ENCODE measurements around the gene EXO1. TPM values are rescaled to one million over a fixed set of nuclear protein-coding genes. Genes with fewer than 3 reads are reported as not detected.
"Not testable (repeated sequence)": the region's sequence is repeated elsewhere in the genome, so short reads cannot be mapped to it uniquely, and the experiment has no call there.

Gene EXO1
- total and polyA plus RNA-seq, 2 experiments from 2014 or later, result 3.4 to 3.5 TPM

DNA sequence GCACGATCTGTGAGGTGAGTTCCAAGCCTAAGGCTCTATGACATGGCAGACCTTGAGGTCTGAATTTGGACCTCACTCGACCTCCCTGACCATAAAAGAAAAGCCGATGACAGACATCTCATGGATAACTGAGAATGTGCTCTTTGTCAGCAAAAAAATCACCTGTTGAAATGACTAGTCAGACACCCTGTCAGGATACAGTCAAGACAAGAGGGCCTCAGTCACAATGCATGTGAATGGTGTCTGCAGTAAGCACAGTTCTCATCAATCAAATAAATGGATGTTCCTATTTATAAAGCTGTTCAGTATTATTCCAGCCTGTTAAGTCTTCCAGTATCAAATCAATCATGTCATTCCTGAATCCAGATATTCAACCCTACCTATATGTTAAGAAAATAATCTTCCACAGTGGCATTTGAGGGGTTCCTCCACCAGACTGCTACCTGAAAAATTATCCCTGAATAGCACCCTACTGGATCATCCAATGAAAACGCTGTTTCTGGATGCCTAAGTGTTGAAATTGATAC is 28.6 kb upstream of the EXO1 start:
- Histone ChIP-seq H3K27me3 (peaks cover 3% of the 10 kb centered on the region), H3K4me1 (ENCODE audit: low read depth) (no peaks in the 10 kb centered on the region), H3K4me3 (no peak overlapping the region), H3K36me3 (no peaks in the 10 kb centered on the region), H3K27ac (no peak overlapping the region), H3K9me3 (ENCODE audit: low read depth) (no peaks in the 10 kb centered on the region)
- TF ChIP-seq CTCF (IDR thresholded peaks at IDR 0.05; ENCODE audit: low read depth, low read length), result no peak
- no peak for DNase-seq (ENCODE audit: low read depth in 1 of 2, low spot score in 1 of 2)

DNA sequence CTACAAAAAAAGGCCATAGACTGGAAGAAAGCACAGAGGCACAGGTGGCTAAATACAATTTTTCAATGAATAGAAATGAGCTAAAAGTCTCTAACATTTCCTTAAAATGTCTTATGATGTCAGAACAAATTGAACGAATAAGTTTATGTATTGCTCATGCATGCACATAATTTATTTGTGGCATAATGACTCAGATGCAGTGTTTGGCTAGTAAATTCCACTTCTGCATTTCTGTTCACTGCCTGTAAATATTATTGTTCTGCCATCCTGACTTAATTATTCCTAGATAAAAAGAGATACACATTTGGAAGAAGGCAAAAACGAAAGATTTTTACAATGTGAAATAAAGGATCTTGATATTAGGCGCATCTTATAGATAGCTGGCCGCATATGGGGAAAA is 26.6 kb upstream of the EXO1 start:
- no peaks in the 10 kb centered on the region for H3K4me1 ChIP-seq (ENCODE audit: low read depth)
- no peak for DNase-seq (ENCODE audit: low read depth in 1 of 2, low spot score in 1 of 2)
- no peak overlapping the region for H3K27ac ChIP-seq
- no peak for TF ChIP-seq CTCF (IDR thresholded peaks at IDR 0.05; ENCODE audit: low read depth, low read length)
- H3K27me3 ChIP-seq, result peaks cover 3% of the 10 kb centered on the region
- H3K36me3 ChIP-seq, result no peaks in the 10 kb centered on the region
- H3K4me3 ChIP-seq, result no peak overlapping the region
- H3K9me3 ChIP-seq (ENCODE audit: low read depth), result no peaks in the 10 kb centered on the region

- Histone ChIP-seq H3K27ac (no peak overlapping the region), H3K9me3 (ENCODE audit: low read depth) (no peaks in the 10 kb centered on the region)
These were observed 25.2 kb upstream of the EXO1 start for GRCh38 chr1:241822846-241823245.

DNA sequence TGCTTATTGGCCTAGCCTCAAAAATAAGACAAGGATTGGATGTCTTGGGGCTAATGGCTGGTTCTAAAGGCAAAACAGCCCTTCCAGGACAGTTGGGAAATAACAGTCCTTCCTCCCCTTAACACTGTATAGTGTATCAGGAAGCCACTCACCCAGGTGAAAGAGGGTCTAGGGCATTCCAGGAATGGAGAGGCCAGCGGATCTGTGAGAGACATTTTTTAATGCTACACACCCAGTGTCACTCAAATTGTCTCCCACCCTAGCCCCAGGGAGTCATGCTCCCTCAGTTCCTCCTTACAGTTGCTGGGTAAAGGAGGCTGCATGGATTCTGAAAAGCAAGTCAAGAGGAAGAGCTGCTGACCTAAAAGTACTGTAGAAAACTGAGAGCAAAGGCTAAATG is 24.1 kb upstream of the EXO1 start:
- H3K27ac ChIP-seq, result no peak overlapping the region
- H3K4me3 ChIP-seq, result no peak overlapping the region
- no peaks in the 10 kb centered on the region for H3K27me3 ChIP-seq
- no peak for DNase-seq (ENCODE audit: low read depth in 1 of 2, low spot score in 1 of 2)
- H3K9me3 ChIP-seq (ENCODE audit: low read depth), result no peaks in the 10 kb centered on the region
- H3K36me3 ChIP-seq, result no peaks in the 10 kb centered on the region
- TF ChIP-seq CTCF (IDR thresholded peaks at IDR 0.05; ENCODE audit: low read depth, low read length), result no peak
- no peaks in the 10 kb centered on the region for H3K4me1 ChIP-seq (ENCODE audit: low read depth)

More at GRCh38 chr1:241822846-241823245, 25.2 kb upstream of the EXO1 start:
- Histone ChIP-seq H3K4me3 (no peak overlapping the region), H3K36me3 (no peaks in the 10 kb centered on the region), H3K27me3 (peaks cover 3% of the 10 kb centered on the region), H3K4me1 (ENCODE audit: low read depth) (no peaks in the 10 kb centered on the region)
- TF ChIP-seq CTCF (IDR thresholded peaks at IDR 0.05; ENCODE audit: low read depth, low read length), result no peak
- DNase-seq (ENCODE audit: low read depth in 1 of 2, low spot score in 1 of 2), result no peak

GRCh38 chr1:241825581-241825980 is 22.4 kb upstream of the EXO1 start:
- H3K4me3 ChIP-seq, result no peak overlapping the region
- H3K27ac ChIP-seq, result no peak overlapping the region
- H3K36me3 ChIP-seq, result no peaks in the 10 kb centered on the region
- no peak for TF ChIP-seq CTCF (IDR thresholded peaks at IDR 0.05; ENCODE audit: low read depth, low read length)
- H3K4me1 ChIP-seq (ENCODE audit: low read depth), result no peaks in the 10 kb centered on the region
- DNase-seq (ENCODE audit: low read depth in 1 of 2, low spot score in 1 of 2), result peak in 1 of 2 donors; percentile 24
- no peaks in the 10 kb centered on the region for H3K27me3 ChIP-seq
- H3K9me3 ChIP-seq (ENCODE audit: low read depth), result no peaks in the 10 kb centered on the region

DNA sequence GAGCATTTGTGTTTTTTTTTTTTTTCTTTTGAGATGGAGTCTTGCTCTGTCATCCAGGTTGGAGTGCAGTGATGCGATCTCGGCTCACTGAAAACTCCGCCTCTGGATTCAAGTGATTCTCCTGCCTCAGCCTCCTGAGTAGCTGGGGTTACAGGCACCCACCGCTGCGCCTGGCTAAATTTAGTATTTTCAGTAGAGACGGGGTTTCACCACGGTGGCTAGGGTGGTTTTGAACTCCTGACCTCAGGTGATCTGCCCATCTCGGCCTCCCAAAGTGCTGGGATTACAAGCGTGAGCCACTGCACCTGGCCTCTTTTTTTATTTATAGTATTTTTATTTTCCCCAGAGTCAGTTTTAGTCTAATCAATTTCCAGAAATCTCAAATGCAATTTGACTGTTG is 21.4 kb upstream of the EXO1 start:
- not testable (repeated sequence) for H3K36me3 ChIP-seq; H3K27me3 ChIP-seq; H3K27ac ChIP-seq; H3K9me3 ChIP-seq (ENCODE audit: low read depth); DNase-seq (ENCODE audit: low read depth in 1 of 2, low spot score in 1 of 2); H3K4me3 ChIP-seq; H3K4me1 ChIP-seq (ENCODE audit: low read depth)
